SH-SY5Y (cell line): Measurements from ENCODE around the gene LRRK1.

Source experiments
- GATA2 ChIP-seq: IDR thresholded peaks from 2 replicates; pipeline ENCODE4 v1.6.1; 2011; ENCODE audit warnings: mild to moderate bottlenecking, low read depth, low read length
- GATA3 ChIP-seq: IDR thresholded peaks from 2 replicates; pipeline ENCODE4 v1.6.1; 2011; ENCODE audit warnings: low read depth, mild to moderate bottlenecking, low read length, moderate library complexity

DNA sequence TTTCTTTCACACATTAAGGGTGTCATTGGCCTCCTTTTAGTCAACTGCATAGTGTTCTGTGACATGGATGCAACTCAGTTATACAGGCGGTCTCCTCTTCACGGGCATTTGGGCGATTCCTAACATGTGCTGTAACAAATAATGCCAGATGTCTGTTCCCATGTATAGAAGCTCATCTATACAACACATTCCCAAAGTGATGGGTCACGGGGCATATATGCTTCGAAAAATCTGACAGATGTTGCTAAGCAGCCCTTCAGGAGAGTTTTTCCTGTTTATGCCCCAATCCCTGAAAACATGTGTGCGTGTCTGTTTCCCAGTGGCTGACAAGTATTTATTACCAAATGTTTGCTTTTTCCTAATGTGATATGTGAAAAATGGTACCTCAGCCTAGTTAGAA lies 25.8 kb downstream of the LRRK1 start:
- TF ChIP-seq GATA2, result no peak
- no peak for TF ChIP-seq GATA3
